GM12878 (cell line): ENCODE results near the gene STEAP3.

Experiments
- BCL3 ChIP-seq: IDR thresholded peaks from 2 replicates; pipeline ENCODE4 v1.6.1; 2011; ENCODE audit warnings: borderline replicate concordance, low read depth, mild to moderate bottlenecking, moderate library complexity, low read length; ENCODE audit not compliant: insufficient read depth, poor library complexity, severe bottlenecking
- CREM ChIP-seq: IDR thresholded peaks from 2 replicates; pipeline ENCODE4 v1.6.1; 2014; ENCODE audit warnings: antibody characterized with exemption, low read depth
- CTCF ChIP-seq, 3 experiments: IDR thresholded peaks in 2 of 3; conservative IDR thresholded peaks in 1 of 3; 2 replicates each; pipeline ENCODE4 v1.5.1; 2011; ENCODE audit warnings: low read depth in 3 of 3, low read length in 3 of 3, mild to moderate bottlenecking in 3 of 3, control low read depth in 2 of 3, moderate library complexity in 2 of 3, inconsistent platforms in 1 of 3, mixed read lengths in 1 of 3; ENCODE audit not compliant: control insufficient read depth in 2 of 3, insufficient read depth in 1 of 3; ENCODE audit errors: extremely low read depth in 1 of 3
- EP300 ChIP-seq, 2 experiments: fragments of 150-350 bp in 1 of 2; IDR thresholded peaks; 2 replicates each; pipeline ENCODE4 v1.6.1; 2011 to 2012; ENCODE audit warnings: low read depth in 2 of 2, low read length in 2 of 2, borderline replicate concordance in 1 of 2, improper control_type of control experiment in 1 of 2, inconsistent platforms in 1 of 2; ENCODE audit not compliant: control insufficient read depth in 1 of 2
- ESRRA ChIP-seq: IDR thresholded peaks from 2 replicates; pipeline ENCODE4 v1.6.1; 2012; ENCODE audit warnings: mild to moderate bottlenecking, low read length, improper control_type of control experiment
- NFIC ChIP-seq: IDR thresholded peaks from 2 replicates; pipeline ENCODE4 v1.6.1; 2012; ENCODE audit warnings: low read depth, mild to moderate bottlenecking, inconsistent platforms, low read length, moderate library complexity
- NRF1 ChIP-seq: conservative IDR thresholded peaks from 2 replicates; pipeline ENCODE4 v1.6.1; 2011; ENCODE audit warnings: mild to moderate bottlenecking, low read depth, low read length, improper control_type of control experiment
- POLR2A ChIP-seq: IDR thresholded peaks from 2 replicates; pipeline ENCODE4 v1.6.1; 2011; ENCODE audit warnings: low read depth, mild to moderate bottlenecking, low read length
- TARDBP ChIP-seq: IDR thresholded peaks from 2 replicates; pipeline ENCODE4 v1.6.1; 2016; ENCODE audit warnings: borderline replicate concordance
- USF1 ChIP-seq: IDR thresholded peaks from 2 replicates; pipeline ENCODE4 v1.6.1; 2011; ENCODE audit warnings: borderline replicate concordance, low read depth, mild to moderate bottlenecking, moderate library complexity, mixed read lengths, low read length; ENCODE audit not compliant: insufficient read depth; ENCODE audit errors: extremely low read length
- YY1 ChIP-seq: IDR thresholded peaks from 2 replicates; pipeline ENCODE4 v1.6.1; 2011; ENCODE audit warnings: low read depth, mild to moderate bottlenecking, low read length
- ZNF274 ChIP-seq: IDR thresholded peaks from one replicate; pipeline ENCODE4 v1.8.0; 2011; ENCODE audit not compliant: insufficient read length, insufficient read depth
- ZZZ3 ChIP-seq: IDR thresholded peaks from 2 replicates; pipeline ENCODE4 v1.6.1; 2011; ENCODE audit warnings: low read depth; ENCODE audit not compliant: control insufficient read depth, insufficient read length

- TF ChIP-seq POLR2A, result no peak
- no peak for TF ChIP-seq ESRRA
- no peak for TF ChIP-seq CTCF (IDR thresholded peaks at IDR 0.05 in 2 of 3, conservative IDR thresholded peaks at IDR 0.05 in 1 of 3; ENCODE audit: control insufficient read depth in 2 of 3, extremely low read depth in 1 of 3, insufficient read depth in 1 of 3, low read depth in 3 of 3, low read length in 3 of 3)
- no peak for TF ChIP-seq USF1
- TF ChIP-seq NRF1, result no peak
- no peak for TF ChIP-seq ZZZ3
- no peak for TF ChIP-seq BCL3
- TF ChIP-seq EP300 (IDR thresholded peaks at IDR 0.05; ENCODE audit: borderline replicate concordance in 1 of 2, control insufficient read depth in 1 of 2, low read depth in 2 of 2, low read length in 2 of 2), result no peak
- TF ChIP-seq ZNF274, result no peak
- TF ChIP-seq TARDBP, result no peak
- TF ChIP-seq CREM, result no peak
- no peak for TF ChIP-seq YY1
- no peak for TF ChIP-seq NFIC
Measured at GRCh38 chr2:119177838-119178190, 45.8 kb upstream of the STEAP3 start.
